ENCODE measurements around the gene FGFBP2. TPM values are rescaled to one million over a fixed set of nuclear protein-coding genes. Genes with fewer than 3 reads are reported as not detected.

FGFBP2 gene
- total RNA-seq, 2 donors from 2014 or later, result 4.0 TPM; not detected in 1

GRCh38 chr4:15938182-15938581 lies 24.8 kb downstream of the FGFBP2 start:
- DNase-seq (peak; percentile 20 to 43 (median 37)), ATAC-seq (peak; percentile 71)
- H3K36me3 ChIP-seq (replicated peaks in 1 of 2; ENCODE audit: insufficient read depth in 1 of 2, low read depth in 2 of 2), result no peaks in the 10 kb centered on the region
- no peak overlapping the region for H3K27ac ChIP-seq
- H3K4me1 ChIP-seq, result no peaks in the 10 kb centered on the region
- 8 to 14% methylated on average over 7 to 8 of the region's 8 CpGs for WGBS, 2 donors
- no peak overlapping the region for H3K4me3 ChIP-seq
- no peaks in the 10 kb centered on the region for H3K9me3 ChIP-seq
- no peaks in the 10 kb centered on the region for H3K27me3 ChIP-seq
- intact Hi-C loops (cut with DNase I), result no loop called here
- TF ChIP-seq CTCF (IDR thresholded peaks at IDR 0.05), result no peak
- TF ChIP-seq POLR2A (IDR thresholded peaks at IDR 0.05), result no peak

- Histone ChIP-seq H3K4me1 (no peaks in the 10 kb centered on the region), H3K4me3 (no peak overlapping the region), H3K9me3 (no peaks in the 10 kb centered on the region), H3K36me3 (replicated peaks in 1 of 2; ENCODE audit: insufficient read depth in 1 of 2, low read depth in 2 of 2) (no peaks in the 10 kb centered on the region), H3K27me3 (no peaks in the 10 kb centered on the region), H3K27ac (no peak overlapping the region)
- TF ChIP-seq POLR2A (IDR thresholded peaks at IDR 0.05) (no peak), CTCF (IDR thresholded peaks at IDR 0.05) (no peak)
- WGBS, 2 donors, result 54 to 58% methylated on average over 4 of the region's 4 CpGs
- DNase-seq (no peak), ATAC-seq (no peak)
- intact Hi-C loops (cut with DNase I), result no loop called here
Observed at GRCh38 chr4:15936495-15936894, 26.5 kb downstream of the FGFBP2 start.

- Histone ChIP-seq H3K4me1 (no peaks in the 10 kb centered on the region), H3K27me3 (no peaks in the 10 kb centered on the region), H3K27ac (no peak overlapping the region), H3K9me3 (no peaks in the 10 kb centered on the region), H3K4me3 (no peak overlapping the region), H3K36me3 (replicated peaks in 1 of 2; ENCODE audit: insufficient read depth in 1 of 2, low read depth in 2 of 2) (no peaks in the 10 kb centered on the region)
- TF ChIP-seq CTCF (IDR thresholded peaks at IDR 0.05), result no peak
- TF ChIP-seq POLR2A (IDR thresholded peaks at IDR 0.05), result no peak
- ATAC-seq, result no peak
- 67 to 80% methylated on average over 10 of the region's 10 CpGs for WGBS, 2 donors
- DNase-seq, result no peak
- intact Hi-C loops (cut with DNase I), result no loop called here
Observed at GRCh38 chr4:15935504-15936402, 27.2 kb downstream of the FGFBP2 start.

GRCh38 chr4:15934259-15934658 lies 28.7 kb downstream of the FGFBP2 start:
- DNase-seq (no peak), ATAC-seq (no peak)
- Histone ChIP-seq H3K4me3 (no peak overlapping the region), H3K4me1 (no peaks in the 10 kb centered on the region), H3K27ac (no peak overlapping the region), H3K36me3 (replicated peaks in 1 of 2; ENCODE audit: insufficient read depth in 1 of 2, low read depth in 2 of 2) (no peaks in the 10 kb centered on the region), H3K9me3 (no peaks in the 10 kb centered on the region), H3K27me3 (no peaks in the 10 kb centered on the region)
- WGBS, 2 donors, result 42 to 45% methylated on average over 3 of the region's 3 CpGs
- intact Hi-C loops (cut with DNase I), result no loop called here
- TF ChIP-seq POLR2A (IDR thresholded peaks at IDR 0.05), result no peak
- no peak for TF ChIP-seq CTCF (IDR thresholded peaks at IDR 0.05)
